Sigmoid colon (tissue), 7 donors: Measurements from ENCODE around the gene ANGPT4. TPM values are rescaled to one million over a fixed set of nuclear protein-coding genes. Genes with fewer than 3 reads are reported as not detected.

Experiments used
- DNase-seq: peaks from one replicate; pipeline ENCODE4 v3.0.0-alpha.2; 2019
- H3K27ac ChIP-seq, 4 donors: fragments of 200-600 bp; sonication (generic); one replicate each; pipeline ENCODE4 v1.5.1; 2016 to 2019; ENCODE audit warnings: mild to moderate bottlenecking in 1 of 4
- H3K27me3 ChIP-seq, 3 donors: fragments of 200-600 bp; sonication (generic); one replicate each; pipeline ENCODE4 v1.5.1; 2019; ENCODE audit warnings: mild to moderate bottlenecking in 1 of 3
- H3K36me3 ChIP-seq, 4 donors: fragments of 200-600 bp; sonication (generic); one replicate each; pipeline ENCODE4 v1.5.1; 2016 to 2019
- H3K4me1 ChIP-seq, 4 donors: fragments of 200-600 bp; sonication (generic); one replicate each; pipeline ENCODE4 v1.5.1; 2017 to 2019
- H3K4me3 ChIP-seq, 4 donors: fragments of 200-600 bp; sonication (generic); one replicate each; pipeline ENCODE4 v1.5.1; 2017 to 2019; ENCODE audit warnings: mild to moderate bottlenecking in 2 of 4, moderate library complexity in 1 of 4
- H3K9me3 ChIP-seq, 4 donors: fragments of 200-600 bp in 3 of 4; sonication (generic) in 3 of 4; one replicate each; pipeline versions ENCODE4 v1.5.1 to v1.6.1; 2013 to 2019
- EP300 ChIP-seq, 4 donors: sonication (generic); formaldehyde crosslinking; IDR thresholded peaks; one replicate each; pipeline ENCODE4 v1.6.1; 2017; ENCODE audit warnings: antibody characterized with exemption in 4 of 4
- POLR2A ChIP-seq, 2 donors: fragments of 450-650 bp; IDR thresholded peaks; one replicate each; pipeline ENCODE4 v1.6.1; 2016; ENCODE audit warnings: antibody characterized with exemption in 2 of 2, mild to moderate bottlenecking in 2 of 2, moderate library complexity in 2 of 2
- POLR2AphosphoS5 ChIP-seq, 4 donors: sonication (generic); formaldehyde crosslinking; IDR thresholded peaks; one replicate each; pipeline ENCODE4 v1.6.1; 2017; ENCODE audit warnings: antibody characterized with exemption in 4 of 4
- WGBS, 2 donors: extraction: QIAGEN DNeasy Blood & Tissue Kit; methylation state at CpG; one replicate each; pipeline ENCODE4 v1.1.7; 2013; 5-methylcytosine and 5-hydroxymethylcytosine counted together
- intact Hi-C: fragments of 100-400 bp; cut with DNase I; formaldehyde crosslinking; loops from one replicate; pipeline ENCODE4 v1.15.1; 2023
- polyA plus RNA-seq, 3 donors: library from polyadenylated mRNA; stranded (reverse); fragments of 200-250 nt; gene quantifications; one replicate each; pipeline ENCODE4 v1.2.3, GENCODE V29; 2013
- total RNA-seq, 4 donors: library from RNA; depleted of rRNA; stranded (reverse); fragments of >200 nt; gene quantifications; one replicate each; pipeline ENCODE4 v1.1.0, GENCODE V29; 2016
- TF ChIP-seq, protein P1 (sequence below), 4 experiments: fragments of 450-650 bp in 3 of 4; fragments of 200-600 bp in 1 of 4; IDR thresholded peaks; one replicate each; pipeline ENCODE4 v1.5.1; 2016 to 2019; ENCODE audit warnings: antibody characterized with exemption in 4 of 4, mild to moderate bottlenecking in 3 of 4, moderate library complexity in 2 of 4
- donor health status: healthy with polysubstance abuse.
- donor health status: Bipolar disorder and iron deficiency.
- donor health status: healthy.

ANGPT4 gene
- total and polyA plus RNA-seq, 7 donors = under 0.01 to 0.28 (median 0.23) TPM; not detected in 3

DNA sequence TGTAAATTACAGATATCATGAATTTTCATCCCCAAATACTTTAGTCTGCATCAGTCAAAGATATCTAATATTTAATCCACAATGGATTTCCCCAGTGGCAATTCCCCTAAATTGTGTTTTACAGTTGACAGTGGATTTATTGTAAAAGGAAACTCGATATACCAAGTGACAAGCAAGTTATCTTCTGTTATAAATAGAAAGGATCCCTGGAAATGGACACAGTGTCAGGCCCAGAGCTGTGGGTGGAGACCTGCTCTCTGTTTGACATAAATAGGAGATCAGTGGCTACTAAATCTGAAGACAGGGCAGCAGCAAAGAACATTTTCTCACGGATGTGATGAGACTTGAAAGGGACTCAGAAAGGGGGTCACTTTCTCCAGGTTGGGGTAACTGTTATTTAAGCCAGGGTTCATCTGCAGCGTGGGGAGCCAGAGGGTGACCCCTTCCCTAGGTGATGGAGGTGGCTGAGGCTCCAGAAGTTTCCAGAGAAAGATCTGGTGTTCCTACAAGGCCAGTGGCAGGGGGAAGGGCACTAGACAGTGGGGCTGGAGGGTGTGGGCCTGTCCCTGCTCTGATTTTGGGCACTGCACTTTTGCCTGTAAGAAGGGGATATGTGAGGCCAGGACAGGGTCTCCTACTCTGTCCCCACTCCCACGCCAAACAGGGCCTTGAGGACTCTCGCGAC, 94.9 kb downstream of the ANGPT4 start:
- H3K4me3 ChIP-seq = no peak overlapping the region
- peaks cover 0 to 8% (median 0%) of the 10 kb centered on the region in 3 donors for H3K27me3 ChIP-seq
- intact Hi-C loops = no loop called here
- H3K9me3 ChIP-seq = no peaks in the 10 kb centered on the region
- 82 to 83% methylated on average over 6 of the region's 6 CpGs for WGBS, 2 donors
- no peak for DNase-seq
- TF ChIP-seq POLR2AphosphoS5 (IDR thresholded peaks at IDR 0.05) (no peak), POLR2A (IDR thresholded peaks at IDR 0.05) (no peak), EP300 (IDR thresholded peaks at IDR 0.05) (no peak)
- TF ChIP-seq, protein P1, sequence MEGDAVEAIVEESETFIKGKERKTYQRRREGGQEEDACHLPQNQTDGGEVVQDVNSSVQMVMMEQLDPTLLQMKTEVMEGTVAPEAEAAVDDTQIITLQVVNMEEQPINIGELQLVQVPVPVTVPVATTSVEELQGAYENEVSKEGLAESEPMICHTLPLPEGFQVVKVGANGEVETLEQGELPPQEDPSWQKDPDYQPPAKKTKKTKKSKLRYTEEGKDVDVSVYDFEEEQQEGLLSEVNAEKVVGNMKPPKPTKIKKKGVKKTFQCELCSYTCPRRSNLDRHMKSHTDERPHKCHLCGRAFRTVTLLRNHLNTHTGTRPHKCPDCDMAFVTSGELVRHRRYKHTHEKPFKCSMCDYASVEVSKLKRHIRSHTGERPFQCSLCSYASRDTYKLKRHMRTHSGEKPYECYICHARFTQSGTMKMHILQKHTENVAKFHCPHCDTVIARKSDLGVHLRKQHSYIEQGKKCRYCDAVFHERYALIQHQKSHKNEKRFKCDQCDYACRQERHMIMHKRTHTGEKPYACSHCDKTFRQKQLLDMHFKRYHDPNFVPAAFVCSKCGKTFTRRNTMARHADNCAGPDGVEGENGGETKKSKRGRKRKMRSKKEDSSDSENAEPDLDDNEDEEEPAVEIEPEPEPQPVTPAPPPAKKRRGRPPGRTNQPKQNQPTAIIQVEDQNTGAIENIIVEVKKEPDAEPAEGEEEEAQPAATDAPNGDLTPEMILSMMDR (IDR thresholded peaks at IDR 0.05) = no peak
- no peak overlapping the region for H3K27ac ChIP-seq
- no peaks in the 10 kb centered on the region for H3K4me1 ChIP-seq
- H3K36me3 ChIP-seq = no peaks in the 10 kb centered on the region

- no peak for TF ChIP-seq EP300 (IDR thresholded peaks at IDR 0.05)
- TF ChIP-seq, protein P1 (IDR thresholded peaks at IDR 0.05) = no peak
- no peak for DNase-seq
- Histone ChIP-seq H3K27me3 (peaks cover 0 to 12% (median 0%) of the 10 kb centered on the region in 3 donors), H3K36me3 (no peaks in the 10 kb centered on the region), H3K4me1 (no peaks in the 10 kb centered on the region), H3K4me3 (no peak overlapping the region), H3K9me3 (no peaks in the 10 kb centered on the region), H3K27ac (no peak overlapping the region)
- WGBS, 2 donors = 90 to 95% methylated on average over 3 of the region's 3 CpGs
- intact Hi-C loops = no loop called here
Observed at GRCh38 chr20:820323-820953, 95.7 kb downstream of the ANGPT4 start.

Other genes starting within 250 kb of the ANGPT4 start
- gene SCRT2, start 240.5 kb downstream of the ANGPT4 start, total RNA-seq = not detected
- gene SCRT2, start 240.5 kb downstream of the ANGPT4 start, polyA plus RNA-seq = not detected
- gene SLC52A3, start 147.8 kb downstream of the ANGPT4 start, total RNA-seq = under 1 TPM in 2 of 4 donors, not detected in 2; 0.16 to 0.36 TPM
- 10 to 100 TPM in 1 of 3 donors, 1 to 10 TPM in 2; 3.0 to 15.1 (median 5.3) TPM for gene SLC52A3, start 147.8 kb downstream of the ANGPT4 start, polyA plus RNA-seq
- 1 to 10 TPM in 2 of 4 donors, under 1 TPM in 2; 0.55 to 2.5 (median 1.6) TPM for gene FAM110A, start 82.6 kb downstream of the ANGPT4 start, total RNA-seq
- gene FAM110A, start 82.6 kb downstream of the ANGPT4 start, polyA plus RNA-seq = 10 to 100 TPM in 1 of 3 donors, 1 to 10 TPM in 2; 3.6 to 10.7 (median 6.7) TPM
- gene RSPO4, start 86.0 kb upstream of the ANGPT4 start, total RNA-seq = not detected
- under 1 TPM in 1 of 3 donors, not detected in 2; 0.09 TPM for gene RSPO4, start 86.0 kb upstream of the ANGPT4 start, polyA plus RNA-seq
- gene PSMF1, start 202.3 kb upstream of the ANGPT4 start, total RNA-seq = 100 to 1,000 TPM in 2 of 4 donors, 10 to 100 TPM in 2; 54.2 to 148 (median 110) TPM
- 10 to 100 TPM; 47.2 to 74.7 (median 55.9) TPM for gene PSMF1, start 202.3 kb upstream of the ANGPT4 start, polyA plus RNA-seq